RKO (cell line): ENCODE results near the gene NR1D2.
"Not testable (repeated sequence)": the region's sequence is repeated elsewhere in the genome, so short reads cannot be mapped to it uniquely, and the experiment has no call there.

ENCODE experiments used
- DNase-seq: peaks from one replicate; pipeline ENCODE4 v3.0.0-alpha.2; 2016; ENCODE audit warnings: low spot score

Gene NR1D2

GRCh38 chr3:23944861-23945662 lies at the start of gene NR1D2:
NR1D2 (plus strand) TSS chr3:23945286; CDS start chr3:23945579, 293 bp downstream.
- DNase-seq = peak; percentile 85

GRCh38 chr3:23900744-23901143 lies 44.3 kb upstream of the NR1D2 start:
- no peak for DNase-seq

- DNase-seq = no peak
Measured at GRCh38 chr3:23904545-23904944, 40.5 kb upstream of the NR1D2 start.

GRCh38 chr3:23909341-23909740 lies 35.7 kb upstream of the NR1D2 start:
- DNase-seq = no peak

GRCh38 chr3:23911397-23911796 lies 33.7 kb upstream of the NR1D2 start:
- no peak for DNase-seq

GRCh38 chr3:23912335-23912734 lies 32.8 kb upstream of the NR1D2 start:
- not testable (repeated sequence) for DNase-seq

- DNase-seq = no peak
Measured at GRCh38 chr3:23913182-23913581, 31.9 kb upstream of the NR1D2 start.

GRCh38 chr3:23913873-23914743 lies 31.0 kb upstream of the NR1D2 start:
- no peak for DNase-seq

- peak; percentile 64 for DNase-seq
Measured at GRCh38 chr3:23915537-23916108, 29.5 kb upstream of the NR1D2 start.

GRCh38 chr3:23916152-23916885 lies 28.8 kb upstream of the NR1D2 start:
- DNase-seq = no peak

- peak; percentile 97 for DNase-seq
Measured at GRCh38 chr3:23916886-23917678, 28.0 kb upstream of the NR1D2 start, which contains the start of the genes NKIRAS1 and RPL15. NKIRAS1 (minus strand) TSS chr3:23916990; CDS start chr3:23910904, 6,086 bp downstream. RPL15 (plus strand) TSS chr3:23917132; CDS start chr3:23917860, 728 bp downstream.

GRCh38 chr3:23917679-23918303 lies 27.3 kb upstream of the NR1D2 start:
- peak; percentile 71 for DNase-seq

GRCh38 chr3:23918331-23918730 lies 26.8 kb upstream of the NR1D2 start:
- DNase-seq = not testable (repeated sequence)

GRCh38 chr3:23919628-23920027 lies 25.5 kb upstream of the NR1D2 start:
- DNase-seq = no peak

GRCh38 chr3:23920151-23920655 lies 24.9 kb upstream of the NR1D2 start:
- no peak for DNase-seq

- no peak for DNase-seq
Measured at GRCh38 chr3:23921052-23921511, 24.0 kb upstream of the NR1D2 start.

- DNase-seq = no peak
Measured at GRCh38 chr3:23923786-23924185, 21.3 kb upstream of the NR1D2 start.

- no peak for DNase-seq
Measured at GRCh38 chr3:23926246-23926645, 18.8 kb upstream of the NR1D2 start.

- DNase-seq = no peak
Measured at GRCh38 chr3:23926736-23927135, 18.4 kb upstream of the NR1D2 start.

GRCh38 chr3:23928524-23928923 lies 16.6 kb upstream of the NR1D2 start:
- no peak for DNase-seq
